SK-N-MC (cell line): ENCODE data around the gene SLC6A4.

Experiments
- EZH2 ChIP-seq: fragments of 200-600 bp; sonication (generic); IDR thresholded peaks from one replicate; pipeline ENCODE4 v1.6.1; 2017; ENCODE audit warnings: antibody characterized with exemption
- FOXP2 ChIP-seq: optimal IDR thresholded peaks from 2 replicates; pipeline ENCODE3; 2011; ENCODE audit warnings: mild to moderate bottlenecking, moderate library complexity; ENCODE audit not compliant: insufficient read depth; ENCODE audit errors: extremely low read length, control extremely low read depth
- POLR2AphosphoS5 ChIP-seq: IDR thresholded peaks from 2 replicates; pipeline ENCODE4 v1.6.1; 2012; ENCODE audit warnings: mild to moderate bottlenecking, low read depth, low read length, borderline replicate concordance

DNA sequence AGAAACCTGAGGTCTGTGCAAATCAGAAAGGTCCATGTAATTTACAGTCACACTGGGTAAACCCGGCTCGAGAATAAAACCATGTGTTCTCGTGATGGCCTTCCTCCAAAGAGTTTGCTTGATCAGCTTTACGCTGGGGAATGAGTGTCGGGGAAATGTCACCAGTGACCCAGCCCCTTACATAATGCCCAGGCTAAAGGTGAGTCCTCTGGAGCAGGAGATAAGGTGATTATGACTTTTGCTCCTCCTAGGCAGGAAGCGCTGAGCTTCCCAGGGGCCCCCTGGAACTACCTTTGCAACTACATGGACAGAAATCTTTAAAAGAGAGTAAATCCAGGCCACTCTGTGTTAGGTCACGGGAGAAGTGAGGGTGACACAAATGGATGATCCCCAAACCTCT lies 15.7 kb downstream of the SLC6A4 start:
- TF ChIP-seq POLR2AphosphoS5 (no peak), EZH2 (no peak), FOXP2 (no peak)
